H1 (cell line): Measurements from ENCODE around the gene C16orf87. TPM values are rescaled to one million over a fixed set of nuclear protein-coding genes. Genes with fewer than 3 reads are reported as not detected.

Experiments used
- RXRA ChIP-seq: IDR thresholded peaks from 2 replicates; pipeline ENCODE4 v1.6.1; 2011; ENCODE audit warnings: low read depth, mild to moderate bottlenecking, low read length, moderate library complexity; ENCODE audit not compliant: insufficient read depth
- polyA plus RNA-seq, 7 experiments: library from polyadenylated mRNA; depleted of rRNA in 3 of 7; stranded (reverse) in 5 of 7; unstranded in 2 of 7; fragments of >200 nt in 5 of 7; fragments of 200-250 nt in 2 of 7; gene quantifications; 1 replicate in 5 of 7; 2 replicates in 1 of 7; 4 replicates in 1 of 7; pipeline versions ENCODE4 v1.2.1 to v1.2.3, GENCODE V29; 2011 to 2013; ENCODE audit warnings: missing spikeins in 2 of 7, mixed read lengths in 2 of 7
- total RNA-seq: library from RNA; stranded (reverse); fragmentation: NEBNext Ultra II Directional; extraction: Animal tissue kit (Norgen Biotek cat#: 25700); gene quantifications from 2 replicates; pipeline ENCODE4 v1.2.1, GENCODE V29; 2021

The C16orf87 gene
- total and polyA plus RNA-seq, 2 of the 8 experiments (the other 6 are each of a cell fraction or from before 2014, with no cell fraction given), result 4.8 to 21.8 TPM

DNA sequence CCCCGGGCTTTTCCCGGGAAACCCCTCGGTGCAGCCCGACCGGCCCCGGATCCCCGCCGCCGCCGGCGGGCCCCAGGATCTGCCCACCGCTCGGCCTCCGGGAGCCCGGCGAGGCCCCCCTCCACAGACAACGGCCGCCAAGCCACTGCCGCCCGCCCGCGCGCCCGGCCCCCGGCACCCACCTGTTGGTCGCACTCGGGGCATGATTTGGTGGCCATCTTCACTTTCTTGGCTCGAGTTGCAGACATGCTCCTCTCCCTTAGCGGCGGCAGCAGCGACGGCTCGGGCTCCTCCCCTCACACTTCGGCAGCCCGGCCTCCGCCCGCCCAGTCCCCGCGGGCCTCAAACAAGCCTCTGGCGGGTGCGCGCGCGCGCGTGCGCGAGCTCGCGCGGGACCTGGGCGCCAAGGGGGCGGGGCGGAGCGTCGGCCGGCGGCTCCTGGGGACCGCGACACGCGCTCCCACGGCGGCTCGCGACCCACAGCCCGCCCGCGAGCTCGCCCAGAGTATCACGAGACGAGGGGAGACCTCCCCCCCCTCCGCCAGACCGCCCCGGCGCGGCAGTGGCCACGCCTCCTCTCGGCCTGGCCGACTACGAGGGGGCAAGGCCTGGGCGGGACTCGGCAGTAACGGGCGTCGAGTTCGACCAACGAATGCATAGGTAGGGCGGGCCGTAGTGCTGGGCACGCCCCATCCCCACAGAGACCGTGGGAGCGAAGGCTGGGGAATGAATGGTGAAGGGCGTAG, at the start of gene C16orf87 (continued):
- no peak for TF ChIP-seq RXRA
